Mesendoderm (in vitro differentiated cells): ENCODE measurements around the gene SPEF2.
A peak's percentile ranks its signal among the peaks of the same experiment; 100 is the strongest.

Experiments used
- DNase-seq: peaks from one replicate; pipeline ENCODE4 v3.0.0; 2013
- H2AK5ac ChIP-seq: 2 replicates; pipeline ENCODE4 v1.6.1; 2013; ENCODE audit warnings: low read length, inconsistent platforms
- H2BK120ac ChIP-seq: 2 replicates; pipeline ENCODE4 v1.6.1; 2013; ENCODE audit warnings: low read depth, mild to moderate bottlenecking, low read length, moderate library complexity, mixed read lengths
- H2BK15ac ChIP-seq: replicated peaks from 2 replicates; pipeline ENCODE4 v1.6.1; 2013; ENCODE audit warnings: low read depth, mild to moderate bottlenecking, moderate library complexity
- H2BK5ac ChIP-seq: 2 replicates; pipeline ENCODE4 v1.6.1; 2013; ENCODE audit warnings: low read length, inconsistent platforms
- H3K18ac ChIP-seq: 2 replicates; pipeline ENCODE4 v1.6.1; 2013; ENCODE audit warnings: mild to moderate bottlenecking, low read length, mixed read lengths
- H3K23ac ChIP-seq: one replicate; pipeline ENCODE4 v1.6.1; 2013; ENCODE audit warnings: low read length
- H3K27ac ChIP-seq: 2 replicates; pipeline ENCODE4 v1.5.1; 2013; ENCODE audit warnings: low read depth, mild to moderate bottlenecking, inconsistent platforms, low read length, moderate library complexity
- H3K27me3 ChIP-seq: 2 replicates; pipeline ENCODE4 v1.6.1; 2013; ENCODE audit warnings: low read length, control low read depth, mild to moderate bottlenecking, inconsistent platforms; ENCODE audit not compliant: insufficient read depth, poor library complexity
- H3K36me3 ChIP-seq: 2 replicates; pipeline ENCODE4 v1.6.1; 2013; ENCODE audit warnings: low read length, inconsistent platforms; ENCODE audit not compliant: control insufficient read depth, insufficient read depth
- H3K4ac ChIP-seq: one replicate; pipeline ENCODE4 v1.6.1; 2013; ENCODE audit warnings: low read depth, mild to moderate bottlenecking, low read length, moderate library complexity
- H3K4me1 ChIP-seq: 2 replicates; pipeline ENCODE4 v1.6.1; 2013; ENCODE audit warnings: low read depth, low read length, inconsistent platforms; ENCODE audit not compliant: control insufficient read depth
- H3K4me2 ChIP-seq: 2 replicates; pipeline ENCODE4 v1.6.1; 2013; ENCODE audit warnings: low read length
- H3K4me3 ChIP-seq: 2 replicates; pipeline ENCODE4 v1.5.1; 2013; ENCODE audit warnings: mild to moderate bottlenecking, low read length
- H3K56ac ChIP-seq: one replicate; pipeline ENCODE4 v1.6.1; 2013; ENCODE audit warnings: low read length
- H3K79me1 ChIP-seq: 2 replicates; pipeline ENCODE4 v1.6.1; 2013; ENCODE audit warnings: low read length, inconsistent platforms
- H3K79me2 ChIP-seq: 2 replicates; pipeline ENCODE4 v1.6.1; 2013; ENCODE audit warnings: mild to moderate bottlenecking, low read length; ENCODE audit not compliant: control insufficient read depth, insufficient read depth
- H3K9ac ChIP-seq: 2 replicates; pipeline ENCODE4 v1.6.1; 2013; ENCODE audit warnings: low read length, inconsistent platforms
- H4K5ac ChIP-seq: one replicate; pipeline ENCODE4 v1.6.1; 2013; ENCODE audit warnings: low read length
- H4K8ac ChIP-seq: one replicate; pipeline ENCODE4 v1.6.1; 2013; ENCODE audit warnings: low read depth, mild to moderate bottlenecking, control low read depth, low read length, moderate library complexity
- WGBS: extraction: QIAGEN DNeasy Blood & Tissue Kit; methylation state at CpG from one replicate; pipeline ENCODE4 v1.1.7; 2013; ENCODE audit warnings: low lambda C conversion rate, missing lambda C conversion rate; ENCODE audit not compliant: insufficient coverage; ENCODE audit errors: extremely low coverage; 5-methylcytosine and 5-hydroxymethylcytosine counted together

SPEF2 gene

GRCh38 chr5:35598707-35599370, 18.8 kb upstream of the SPEF2 start:
- Histone ChIP-seq H3K9ac (no peak overlapping the region), H2AK5ac (no peak overlapping the region), H3K79me2 (no peaks in the 10 kb centered on the region), H2BK120ac (no peak overlapping the region), H3K4me1 (no peaks in the 10 kb centered on the region), H2BK15ac (no peak overlapping the region), H3K36me3 (no peaks in the 10 kb centered on the region), H3K27ac (no peak overlapping the region), H2BK5ac (no peak overlapping the region), H3K18ac (peak overlapping the region; percentile 15), H3K23ac (no peak overlapping the region), H3K4ac (no peak overlapping the region), H3K4me3 (no peak overlapping the region), H3K56ac (peak overlapping the region; percentile 62), H4K8ac (no peak overlapping the region), H3K27me3 (no peaks in the 10 kb centered on the region), H3K4me2 (no peak overlapping the region), H3K79me1 (no peaks in the 10 kb centered on the region), H4K5ac (no peak overlapping the region)
- DNase-seq = peak; percentile 94
- no CpG with 5 or more reads among the region's 2 CpGs for WGBS

- no peak overlapping the region for H4K8ac ChIP-seq
- no peaks in the 10 kb centered on the region for H3K36me3 ChIP-seq
- H3K4me2 ChIP-seq = no peak overlapping the region
- H3K79me2 ChIP-seq = no peaks in the 10 kb centered on the region
- H3K23ac ChIP-seq = no peak overlapping the region
- H3K18ac ChIP-seq = no peak overlapping the region
- DNase-seq = peak; percentile 53
- H3K27ac ChIP-seq = no peak overlapping the region
- no peak overlapping the region for H2BK15ac ChIP-seq
- no peak overlapping the region for H3K56ac ChIP-seq
- H3K9ac ChIP-seq = no peak overlapping the region
- no peak overlapping the region for H3K4ac ChIP-seq
- no peak overlapping the region for H2BK120ac ChIP-seq
- H2AK5ac ChIP-seq = no peak overlapping the region
- no peaks in the 10 kb centered on the region for H3K27me3 ChIP-seq
- no peak overlapping the region for H4K5ac ChIP-seq
- no peaks in the 10 kb centered on the region for H3K79me1 ChIP-seq
- H3K4me1 ChIP-seq = no peaks in the 10 kb centered on the region
- no peak overlapping the region for H2BK5ac ChIP-seq
- H3K4me3 ChIP-seq = no peak overlapping the region
Measured at GRCh38 chr5:35600591-35600990, 17.1 kb upstream of the SPEF2 start.

GRCh38 chr5:35608881-35609779, 8.5 kb upstream of the SPEF2 start:
- Histone ChIP-seq H4K5ac (no peak overlapping the region), H3K4me1 (no peaks in the 10 kb centered on the region), H3K23ac (no peak overlapping the region), H3K79me2 (no peaks in the 10 kb centered on the region), H3K27me3 (no peaks in the 10 kb centered on the region), H3K4ac (no peak overlapping the region), H2AK5ac (no peak overlapping the region), H3K4me3 (no peak overlapping the region), H2BK5ac (no peak overlapping the region), H3K4me2 (no peak overlapping the region), H3K18ac (no peak overlapping the region), H3K9ac (no peak overlapping the region), H2BK15ac (no peak overlapping the region), H3K27ac (no peak overlapping the region), H3K56ac (no peak overlapping the region), H3K79me1 (no peaks in the 10 kb centered on the region), H4K8ac (no peak overlapping the region), H3K36me3 (no peaks in the 10 kb centered on the region), H2BK120ac (no peak overlapping the region)
- no peak for DNase-seq
- no CpG with 5 or more reads among the region's 5 CpGs for WGBS

GRCh38 chr5:35617060-35617434, 616 bp upstream of the SPEF2 start:
- H3K27ac ChIP-seq = no peak overlapping the region
- no peak overlapping the region for H4K5ac ChIP-seq
- no peak overlapping the region for H3K9ac ChIP-seq

GRCh38 chr5:35618304-35618636, 607 bp downstream of the SPEF2 start:
- H3K4me2 ChIP-seq = peak overlapping the region; percentile 93
- no peaks in the 10 kb centered on the region for H3K36me3 ChIP-seq
- H3K18ac ChIP-seq = no peak overlapping the region

More at GRCh38 chr5:35617060-35617434, 616 bp upstream of the SPEF2 start:
- Histone ChIP-seq H2BK5ac (no peak overlapping the region), H2AK5ac (no peak overlapping the region), H4K8ac (no peak overlapping the region), H3K4ac (no peak overlapping the region), H3K27me3 (no peaks in the 10 kb centered on the region), H3K79me1 (no peaks in the 10 kb centered on the region), H3K79me2 (no peaks in the 10 kb centered on the region), H2BK120ac (no peak overlapping the region), H2BK15ac (no peak overlapping the region), H3K4me1 (no peaks in the 10 kb centered on the region), H3K36me3 (no peaks in the 10 kb centered on the region), H3K23ac (no peak overlapping the region), H3K4me2 (no peak overlapping the region), H3K56ac (no peak overlapping the region), H3K4me3 (no peak overlapping the region), H3K18ac (no peak overlapping the region)
- WGBS = no CpG with 5 or more reads among the region's 3 CpGs
- no peak for DNase-seq

More at GRCh38 chr5:35618304-35618636, 607 bp downstream of the SPEF2 start:
- no peak overlapping the region for H2BK15ac ChIP-seq
- no peaks in the 10 kb centered on the region for H3K79me1 ChIP-seq
- H3K23ac ChIP-seq = no peak overlapping the region
- no peaks in the 10 kb centered on the region for H3K27me3 ChIP-seq
- H2BK5ac ChIP-seq = no peak overlapping the region
- H3K4ac ChIP-seq = no peak overlapping the region
- no peak overlapping the region for H2AK5ac ChIP-seq
- no peak overlapping the region for H2BK120ac ChIP-seq
- H3K4me1 ChIP-seq = no peaks in the 10 kb centered on the region
- H3K4me3 ChIP-seq = peak overlapping the region; percentile 83
- no peaks in the 10 kb centered on the region for H3K79me2 ChIP-seq
- no peak for DNase-seq
- H4K8ac ChIP-seq = no peak overlapping the region
- H3K27ac ChIP-seq = no peak overlapping the region
- peak overlapping the region; percentile 88 for H3K56ac ChIP-seq
- H4K5ac ChIP-seq = no peak overlapping the region
- WGBS = no CpG with 5 or more reads among the region's 4 CpGs
- H3K9ac ChIP-seq = peak overlapping the region; percentile 71
